LNCaP clone FGC (cell line): Measurements from ENCODE around the gene SCCPDH.
"Not testable (repeated sequence)": the region's sequence is repeated elsewhere in the genome, so short reads cannot be mapped to it uniquely, and the experiment has no call there.

Experiments
- DNase-seq: peaks from one replicate; pipeline ENCODE4 v3.0.0-alpha.2; 2011; ENCODE audit warnings: low read depth
- H3K4me3 ChIP-seq: 2 replicates; pipeline ENCODE4 v1.5.1; 2011; ENCODE audit warnings: mild to moderate bottlenecking, low read depth, low read length, control low read depth
- TF ChIP-seq, protein P1 (sequence below): IDR thresholded peaks from 2 replicates; pipeline ENCODE4 v1.5.1; 2012; ENCODE audit warnings: mild to moderate bottlenecking; ENCODE audit not compliant: control insufficient read depth, insufficient read depth; ENCODE audit errors: extremely low read depth

Gene SCCPDH

DNA sequence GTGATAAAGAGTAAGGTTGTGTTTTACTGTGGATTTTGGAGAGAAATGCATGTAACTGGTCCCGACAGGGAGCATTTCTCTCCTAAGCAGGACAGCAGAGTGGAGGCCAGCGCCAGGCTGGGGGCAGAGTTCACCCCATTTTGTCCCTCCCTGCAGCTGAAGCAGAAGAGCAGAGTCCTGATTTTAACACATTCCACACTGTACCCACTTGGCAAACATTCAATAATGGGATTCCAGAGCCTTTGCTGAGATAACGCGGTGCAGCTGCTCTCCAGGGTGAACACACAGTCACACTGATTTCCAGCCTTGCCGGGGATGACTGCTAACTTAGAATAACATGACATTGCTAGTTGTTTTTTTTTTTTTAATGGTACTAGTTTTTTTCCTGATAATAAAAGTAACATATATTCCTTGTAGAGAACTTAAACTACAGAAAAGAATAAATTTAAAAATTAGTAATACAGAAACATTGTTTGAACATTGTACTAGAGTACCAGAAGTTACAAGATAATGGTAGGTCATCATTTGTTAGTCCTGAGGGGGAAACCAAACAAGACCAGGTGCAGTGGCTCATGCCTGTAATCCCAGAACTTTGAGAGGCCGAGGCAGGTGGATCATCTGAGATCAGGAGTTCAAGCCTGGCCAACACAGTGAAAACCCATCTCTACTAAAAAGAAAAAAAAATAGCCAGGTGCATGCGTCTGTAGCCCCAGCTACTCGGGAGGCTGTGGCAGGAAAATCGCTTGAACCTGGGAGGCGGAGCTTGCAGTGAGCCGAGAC lies 77.2 kb downstream of the SCCPDH start:
- TF ChIP-seq, protein P1, sequence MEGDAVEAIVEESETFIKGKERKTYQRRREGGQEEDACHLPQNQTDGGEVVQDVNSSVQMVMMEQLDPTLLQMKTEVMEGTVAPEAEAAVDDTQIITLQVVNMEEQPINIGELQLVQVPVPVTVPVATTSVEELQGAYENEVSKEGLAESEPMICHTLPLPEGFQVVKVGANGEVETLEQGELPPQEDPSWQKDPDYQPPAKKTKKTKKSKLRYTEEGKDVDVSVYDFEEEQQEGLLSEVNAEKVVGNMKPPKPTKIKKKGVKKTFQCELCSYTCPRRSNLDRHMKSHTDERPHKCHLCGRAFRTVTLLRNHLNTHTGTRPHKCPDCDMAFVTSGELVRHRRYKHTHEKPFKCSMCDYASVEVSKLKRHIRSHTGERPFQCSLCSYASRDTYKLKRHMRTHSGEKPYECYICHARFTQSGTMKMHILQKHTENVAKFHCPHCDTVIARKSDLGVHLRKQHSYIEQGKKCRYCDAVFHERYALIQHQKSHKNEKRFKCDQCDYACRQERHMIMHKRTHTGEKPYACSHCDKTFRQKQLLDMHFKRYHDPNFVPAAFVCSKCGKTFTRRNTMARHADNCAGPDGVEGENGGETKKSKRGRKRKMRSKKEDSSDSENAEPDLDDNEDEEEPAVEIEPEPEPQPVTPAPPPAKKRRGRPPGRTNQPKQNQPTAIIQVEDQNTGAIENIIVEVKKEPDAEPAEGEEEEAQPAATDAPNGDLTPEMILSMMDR = no peak
- no peak for DNase-seq
- no peak overlapping the region for H3K4me3 ChIP-seq

DNA sequence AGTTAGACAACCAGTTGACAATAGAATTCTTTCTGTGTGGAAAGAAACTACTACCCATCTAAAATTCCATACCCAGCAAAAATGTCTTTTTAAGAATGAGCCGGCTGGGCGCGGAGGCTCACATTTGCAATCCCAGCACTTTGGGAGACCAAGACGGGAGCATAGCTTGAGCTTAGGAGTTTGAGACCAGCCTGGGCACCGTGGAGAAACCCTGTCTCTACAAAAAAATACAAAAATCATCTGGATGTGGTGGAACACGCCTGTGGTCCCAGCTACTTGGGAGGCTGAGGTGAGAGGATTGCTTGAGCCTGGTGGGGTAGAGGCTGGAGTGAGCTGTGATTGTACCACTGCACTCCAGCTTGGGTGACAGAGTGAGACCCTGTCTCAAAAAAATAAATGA lies 79.2 kb downstream of the SCCPDH start:
- no peak overlapping the region for H3K4me3 ChIP-seq
- DNase-seq = no peak
- TF ChIP-seq, protein P1 = no peak

DNA sequence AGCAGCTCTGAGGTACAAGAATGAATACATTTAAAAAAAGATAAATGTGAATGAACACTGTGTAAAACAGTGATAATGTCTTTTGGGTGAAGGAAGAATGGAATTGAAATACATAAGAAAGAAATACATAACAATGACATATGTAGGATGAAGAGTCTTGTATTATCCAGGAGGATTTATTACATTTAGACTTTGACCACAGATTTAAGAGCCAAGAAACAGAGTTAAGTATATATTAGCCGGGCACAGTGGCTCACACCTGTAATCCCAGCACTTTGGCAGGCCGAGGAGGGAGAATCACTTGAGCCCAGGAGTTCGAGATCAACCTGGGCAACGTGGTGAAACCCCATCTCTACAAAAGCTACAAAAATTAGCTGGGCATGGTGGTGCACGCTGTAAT lies 79.7 kb downstream of the SCCPDH start:
- TF ChIP-seq, protein P1 = no peak
- DNase-seq = no peak
- H3K4me3 ChIP-seq = no peak overlapping the region

DNA sequence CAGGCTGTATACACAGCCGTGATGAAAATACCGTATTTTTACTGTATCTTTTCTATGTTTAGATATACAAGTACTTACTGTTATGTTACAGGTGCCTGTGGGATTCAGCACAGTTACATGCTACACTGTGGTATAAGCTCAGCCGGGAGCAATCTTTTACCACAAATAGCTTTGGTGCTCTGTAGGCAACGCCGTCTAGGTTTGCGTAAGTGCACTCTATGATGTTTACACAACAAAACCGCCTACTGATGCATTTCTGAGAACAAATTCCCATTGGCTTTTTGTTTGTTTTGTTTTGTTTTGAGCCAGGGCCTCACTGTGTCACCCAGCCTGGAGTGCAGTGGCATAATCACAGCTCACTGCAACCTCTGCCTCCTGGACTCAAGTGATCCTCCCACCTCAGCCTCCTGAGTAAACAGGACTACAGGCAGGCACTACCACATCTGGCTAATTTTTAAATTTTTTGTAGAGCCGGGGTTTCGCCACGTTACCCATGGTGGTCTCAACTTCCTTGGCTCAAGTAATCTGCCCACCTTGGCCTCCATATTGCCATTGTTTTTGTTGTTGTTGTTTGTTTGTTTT lies 81.0 kb downstream of the SCCPDH start:
- DNase-seq = no peak
- TF ChIP-seq, protein P1 = no peak
- no peak overlapping the region for H3K4me3 ChIP-seq

DNA sequence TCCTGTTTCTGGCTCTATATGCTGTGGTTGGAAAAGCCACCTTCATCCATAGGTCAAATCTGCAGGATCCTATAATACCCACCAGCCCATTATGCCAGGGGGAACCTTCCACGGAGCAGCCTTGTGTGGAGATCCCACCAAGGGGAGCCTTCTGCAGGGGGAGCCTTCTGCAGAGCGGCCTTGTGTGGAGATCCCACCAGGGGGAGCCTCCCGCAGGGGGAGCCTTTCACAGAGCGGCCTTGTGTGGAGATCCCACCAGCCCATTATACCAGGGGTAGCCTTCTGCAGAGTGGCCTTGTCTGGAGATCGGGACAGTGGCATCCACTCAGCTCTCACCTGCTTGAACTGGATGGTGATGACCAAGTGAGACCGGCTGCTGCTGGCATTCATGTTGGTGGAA lies 85.3 kb downstream of the SCCPDH start:
- no peak for DNase-seq
- H3K4me3 ChIP-seq = no peak overlapping the region
- TF ChIP-seq, protein P1 = no peak

DNA sequence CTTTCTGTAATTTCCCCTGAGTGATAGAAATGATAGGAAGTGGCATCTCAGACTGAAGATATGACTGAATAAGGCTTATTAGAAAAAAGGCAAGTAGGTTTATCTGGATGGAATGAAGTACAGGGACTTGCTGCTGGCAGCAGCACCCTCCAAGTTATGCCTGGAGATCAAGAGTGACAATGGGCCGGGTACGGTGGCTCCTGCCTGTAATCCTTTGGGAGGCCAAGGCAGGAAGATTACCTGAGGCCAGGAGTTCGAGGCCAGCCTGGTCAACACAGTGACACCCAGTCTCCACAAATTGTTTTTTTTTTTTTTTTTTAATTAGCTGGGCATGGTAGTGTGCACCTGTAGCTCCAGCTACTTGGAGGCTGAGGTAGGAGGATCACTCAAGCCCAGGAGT lies 87.8 kb downstream of the SCCPDH start:
- no peak overlapping the region for H3K4me3 ChIP-seq
- no peak for DNase-seq
- TF ChIP-seq, protein P1 = no peak

DNA sequence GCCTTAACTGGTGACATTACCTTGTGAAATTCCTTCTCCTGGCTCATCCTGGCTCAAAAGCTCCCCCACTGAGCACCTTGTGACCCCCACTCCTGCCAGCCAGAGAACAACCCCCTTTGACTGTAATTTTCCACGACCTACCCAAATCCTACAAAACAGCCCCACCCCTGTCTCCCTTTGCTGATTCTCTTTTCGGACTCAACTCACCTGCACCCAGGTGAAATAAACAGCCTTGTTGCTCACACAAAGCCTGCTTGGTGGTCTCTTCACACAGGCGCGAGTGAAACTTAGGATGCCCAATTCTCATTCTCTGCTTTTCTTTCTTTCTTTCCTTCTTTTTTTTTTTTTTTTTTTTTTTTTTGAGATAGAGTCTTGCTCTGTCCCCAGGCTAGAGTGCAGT lies 89.1 kb downstream of the SCCPDH start:
- DNase-seq, H3K4me3 ChIP-seq: not testable (repeated sequence)
